Measurements from ENCODE around the gene DNASE1L3. TPM values are rescaled to one million over a fixed set of nuclear protein-coding genes. Genes with fewer than 3 reads are reported as not detected.

DNASE1L3 gene
- total and polyA plus RNA-seq, 2 of the 13 experiments (the other 11 are each of a cell fraction or from before 2014, with no cell fraction given), result 0.86 to 1.7 TPM

- no peak for TF ChIP-seq BHLHE40 (IDR thresholded peaks at IDR 0.05; ENCODE audit: low read length)
- TF ChIP-seq WIZ (CRISPR knock-in tag; IDR thresholded peaks at IDR 0.05), result no peak
- TF ChIP-seq ZNF121 (CRISPR knock-in tag; IDR thresholded peaks at IDR 0.05), result 0 out of 2 replicates have a peak, but pooled peaks have one; percentile 45
- 0 out of 3 replicates have a peak, but pooled peaks have one; percentile 22 for TF ChIP-seq MXI1 (IDR thresholded peaks at IDR 0.05; ENCODE audit: borderline replicate concordance, low read depth, low read length)
- no peak for TF ChIP-seq ZFP1 (CRISPR knock-in tag; IDR thresholded peaks at IDR 0.05)
- peak; percentile 51; the same call in 1 of the 2 replicates for TF ChIP-seq RELA (CRISPR knock-in tag; IDR thresholded peaks at IDR 0.05)
- no peak for TF ChIP-seq ZBTB44 (CRISPR knock-in tag; IDR thresholded peaks at IDR 0.05)
- TF ChIP-seq ZNF350 (CRISPR knock-in tag; IDR thresholded peaks at IDR 0.05; ENCODE audit: borderline replicate concordance, low read depth), result peak; percentile 34; the same call in 1 of the 2 replicates
- TF ChIP-seq TBX2 (CRISPR knock-in tag; IDR thresholded peaks at IDR 0.05; ENCODE audit: borderline replicate concordance), result peak; percentile 55; the same call in 1 of the 2 replicates
- peak; percentile 73 for TF ChIP-seq CBX1 (IDR thresholded peaks at IDR 0.05; ENCODE audit: low read depth)
- no peak for TF ChIP-seq ZC3H4 (CRISPR knock-in tag; IDR thresholded peaks at IDR 0.05; ENCODE audit: borderline replicate concordance)
- TF ChIP-seq HDAC1 (CRISPR knock-in tag; IDR thresholded peaks at IDR 0.05), result peak; percentile 59
- no peak for TF ChIP-seq CERS6 (CRISPR knock-in tag; IDR thresholded peaks at IDR 0.05)
- no peak for TF ChIP-seq ZUFSP (CRISPR knock-in tag; IDR thresholded peaks at IDR 0.05; ENCODE audit: borderline replicate concordance)
- TF ChIP-seq ZNF12 (CRISPR knock-in tag; IDR thresholded peaks at IDR 0.05), result no peak
- 0 out of 2 replicates have a peak, but pooled peaks have one; percentile 44 for TF ChIP-seq RBAK (CRISPR knock-in tag; IDR thresholded peaks at IDR 0.05)
- peak; percentile 43; the same call in 1 of the 2 replicates for TF ChIP-seq REPIN1 (CRISPR knock-in tag; IDR thresholded peaks at IDR 0.05; ENCODE audit: borderline replicate concordance, low read depth)
- peak; percentile 39 for TF ChIP-seq SKI (IDR thresholded peaks at IDR 0.05; ENCODE audit: partially characterized antibody)
- no peak; the same call in 1 of the 2 replicates for TF ChIP-seq ARID4A (CRISPR knock-in tag; IDR thresholded peaks at IDR 0.05; ENCODE audit: borderline replicate concordance)
- no peak for TF ChIP-seq EZH2 (conservative IDR thresholded peaks at IDR 0.05; ENCODE audit: low read depth, low read length)
- peak; percentile 64 for TF ChIP-seq SALL1 (CRISPR knock-in tag; IDR thresholded peaks at IDR 0.05)
Measured at GRCh38 chr3:58177747-58178527, 32.8 kb downstream of the DNASE1L3 start (continued).
